GM10266 (cell line): Measurements from ENCODE around the gene ZNF232.

ENCODE experiments used
- DNase-seq: peaks from one replicate; pipeline ENCODE4 v3.0.0; 2012; ENCODE audit errors: extremely low spot score
- TF ChIP-seq, protein P1 (sequence below): IDR thresholded peaks from 2 replicates; pipeline ENCODE4 v1.5.1; 2012; ENCODE audit warnings: mild to moderate bottlenecking, low read depth; ENCODE audit not compliant: control insufficient read depth, insufficient read depth; ENCODE audit errors: missing control alignments

The ZNF232 gene

DNA sequence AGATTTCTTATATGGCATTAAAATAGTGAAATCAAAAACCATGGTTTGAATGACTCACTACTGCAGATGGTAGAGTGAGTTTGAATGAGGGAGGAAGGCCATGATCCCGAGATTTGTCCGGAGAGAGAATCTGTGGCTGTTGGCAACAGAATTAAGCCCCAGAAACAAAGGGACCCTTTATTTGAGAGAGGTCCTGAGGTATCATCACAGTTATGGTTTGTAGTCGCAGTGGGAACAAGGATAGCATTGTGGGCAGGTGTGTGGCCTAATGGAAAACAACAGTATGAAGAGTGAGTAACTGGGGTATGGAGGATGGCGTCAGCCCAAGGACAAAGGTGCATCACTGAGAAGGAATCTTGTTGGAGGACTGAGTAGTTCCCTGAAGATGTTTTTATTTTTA, 42.0 kb downstream of the ZNF232 start:
- no peak for DNase-seq
- TF ChIP-seq, protein P1, sequence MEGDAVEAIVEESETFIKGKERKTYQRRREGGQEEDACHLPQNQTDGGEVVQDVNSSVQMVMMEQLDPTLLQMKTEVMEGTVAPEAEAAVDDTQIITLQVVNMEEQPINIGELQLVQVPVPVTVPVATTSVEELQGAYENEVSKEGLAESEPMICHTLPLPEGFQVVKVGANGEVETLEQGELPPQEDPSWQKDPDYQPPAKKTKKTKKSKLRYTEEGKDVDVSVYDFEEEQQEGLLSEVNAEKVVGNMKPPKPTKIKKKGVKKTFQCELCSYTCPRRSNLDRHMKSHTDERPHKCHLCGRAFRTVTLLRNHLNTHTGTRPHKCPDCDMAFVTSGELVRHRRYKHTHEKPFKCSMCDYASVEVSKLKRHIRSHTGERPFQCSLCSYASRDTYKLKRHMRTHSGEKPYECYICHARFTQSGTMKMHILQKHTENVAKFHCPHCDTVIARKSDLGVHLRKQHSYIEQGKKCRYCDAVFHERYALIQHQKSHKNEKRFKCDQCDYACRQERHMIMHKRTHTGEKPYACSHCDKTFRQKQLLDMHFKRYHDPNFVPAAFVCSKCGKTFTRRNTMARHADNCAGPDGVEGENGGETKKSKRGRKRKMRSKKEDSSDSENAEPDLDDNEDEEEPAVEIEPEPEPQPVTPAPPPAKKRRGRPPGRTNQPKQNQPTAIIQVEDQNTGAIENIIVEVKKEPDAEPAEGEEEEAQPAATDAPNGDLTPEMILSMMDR: no peak

- TF ChIP-seq, protein P1: no peak
Observed at GRCh38 chr17:5068236-5068635, 43.4 kb downstream of the ZNF232 start.

GRCh38 chr17:5065227-5065744, 46.4 kb downstream of the ZNF232 start:
- no peak for DNase-seq
- TF ChIP-seq, protein P1: no peak

More at GRCh38 chr17:5068236-5068635, 43.4 kb downstream of the ZNF232 start:
- no peak for DNase-seq
